ENCODE data around the gene HAUS1.
"Not testable (repeated sequence)": the region's sequence is repeated elsewhere in the genome, so short reads cannot be mapped to it uniquely, and the experiment has no call there.

Gene HAUS1
- 5.1 to 28.7 (median 18.4) reads per million in 18 experiments for total RNA-seq

DNA sequence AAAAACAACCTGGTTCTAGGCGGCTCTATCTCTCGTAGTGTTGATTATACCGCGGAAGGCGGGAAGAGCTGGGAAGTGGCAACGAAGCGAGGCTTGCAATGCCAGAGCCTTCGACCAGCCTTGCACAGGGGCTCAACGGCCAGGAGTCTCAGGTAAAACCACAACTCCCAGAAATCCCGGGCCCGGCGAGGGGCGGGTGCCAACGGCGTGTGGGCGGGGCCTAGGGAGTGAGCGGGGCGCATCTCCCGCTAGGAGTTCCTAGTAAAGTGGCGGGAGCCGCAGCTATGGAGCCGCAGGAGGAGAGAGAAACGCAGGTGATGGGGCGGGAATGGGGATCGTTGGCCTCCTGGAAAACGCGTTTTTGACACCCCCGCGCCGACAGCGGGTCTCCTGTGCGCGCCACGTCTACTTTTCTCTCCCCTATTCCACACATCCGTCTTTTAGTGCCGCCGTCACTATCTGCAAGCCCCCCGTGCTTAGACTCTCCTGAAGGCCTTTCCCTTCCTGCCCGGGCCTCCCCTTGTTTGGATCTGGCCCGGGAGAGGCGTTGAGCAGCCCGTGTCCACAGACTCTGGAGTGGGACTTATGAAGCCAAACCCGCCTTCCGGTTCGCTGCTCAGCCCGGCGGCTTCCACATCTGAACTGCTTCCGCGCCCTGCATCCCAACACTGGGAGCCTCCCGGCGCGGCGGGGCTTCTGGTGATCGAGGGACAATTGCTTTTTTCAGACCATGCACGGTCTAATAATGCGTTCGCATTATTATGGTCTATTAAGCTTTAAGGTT is at the start of gene HAUS1:
TSS of gene HAUS1 (plus strand) at position 258 of the 784 bp plus-strand sequence. CDS start at position 285, 27 bp downstream.
- peak; percentile 82 to 88 for DNase-seq

- peak in 1 of 2 donors; percentile 17 for DNase-seq
Observed at GRCh38 chr18:46054956-46055837, 49.0 kb upstream of the HAUS1 start.

DNA sequence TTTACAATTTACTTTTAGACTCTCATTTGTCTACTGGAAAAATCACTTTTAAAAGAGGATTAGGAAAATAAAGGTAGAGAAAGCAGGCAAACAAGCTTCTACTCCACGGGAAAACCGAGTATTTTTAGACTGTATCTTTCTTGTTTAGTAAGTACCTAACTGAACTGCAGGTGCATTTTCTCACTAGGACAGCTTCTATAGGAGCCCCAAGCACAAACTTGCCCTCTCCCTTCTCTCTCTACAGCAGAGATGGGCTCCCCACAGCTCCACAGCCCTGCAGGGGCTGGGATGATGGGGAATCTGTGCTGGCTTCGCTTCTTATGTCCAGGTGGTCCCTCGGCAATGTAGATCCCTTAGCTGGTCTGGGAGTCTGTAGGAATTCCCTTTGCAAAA is 48.4 kb upstream of the HAUS1 start:
- DNase-seq = no peak

DNA sequence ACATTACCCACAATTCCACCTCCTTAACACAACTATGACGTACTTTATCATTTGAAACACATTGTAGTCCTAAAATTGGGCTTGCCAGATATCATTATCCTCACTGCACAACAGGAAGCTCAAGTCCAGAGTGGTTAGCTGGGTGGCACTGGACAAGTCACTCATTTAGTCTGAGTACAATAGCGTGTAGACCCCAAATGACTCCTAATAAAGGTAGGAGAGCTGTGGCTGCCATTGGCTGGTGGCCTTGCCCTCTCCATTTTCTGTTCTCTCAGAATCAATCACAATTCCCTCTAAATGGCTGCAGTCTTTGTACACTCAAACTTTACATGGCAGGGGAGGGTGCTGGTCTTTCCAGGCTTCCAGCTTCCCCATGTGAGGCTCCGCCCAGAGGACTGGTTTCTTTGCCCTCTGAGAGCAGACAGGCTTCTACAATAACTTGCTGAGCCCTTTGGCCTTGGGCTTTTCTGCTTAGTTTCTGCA is 43.8 kb upstream of the HAUS1 start:
- peak; percentile 34 to 47 for DNase-seq

GRCh38 chr18:46061387-46061786 is 42.8 kb upstream of the HAUS1 start:
- DNase-seq = no peak

GRCh38 chr18:46061796-46062195 is 42.4 kb upstream of the HAUS1 start:
- DNase-seq = no peak

DNA sequence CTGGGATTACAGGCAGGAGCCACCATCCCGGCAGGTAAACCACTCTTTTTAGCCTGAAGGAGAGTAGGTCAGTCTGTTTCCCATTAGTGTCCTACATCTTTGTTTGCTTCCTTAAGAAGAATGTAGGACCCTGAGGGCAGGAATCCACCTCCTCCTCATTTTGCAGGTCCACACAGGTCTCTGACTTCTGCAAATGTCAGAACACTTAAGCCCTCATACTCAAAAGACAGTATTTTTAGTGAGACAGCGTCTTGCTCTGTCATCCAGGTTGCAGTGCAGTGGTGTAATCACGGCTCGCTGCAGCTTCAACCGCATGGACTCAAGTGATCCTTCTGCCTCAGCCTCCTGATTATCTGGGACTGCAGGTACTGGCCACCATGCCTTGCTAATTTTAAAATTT is 41.4 kb upstream of the HAUS1 start:
- no peak for DNase-seq

GRCh38 chr18:46067438-46068007 is 36.7 kb upstream of the HAUS1 start:
- DNase-seq = no peak

- no peak for DNase-seq
Observed at GRCh38 chr18:46068763-46069162, 35.4 kb upstream of the HAUS1 start.

- DNase-seq = no peak
Observed at GRCh38 chr18:46069524-46069923, 34.7 kb upstream of the HAUS1 start.

DNA sequence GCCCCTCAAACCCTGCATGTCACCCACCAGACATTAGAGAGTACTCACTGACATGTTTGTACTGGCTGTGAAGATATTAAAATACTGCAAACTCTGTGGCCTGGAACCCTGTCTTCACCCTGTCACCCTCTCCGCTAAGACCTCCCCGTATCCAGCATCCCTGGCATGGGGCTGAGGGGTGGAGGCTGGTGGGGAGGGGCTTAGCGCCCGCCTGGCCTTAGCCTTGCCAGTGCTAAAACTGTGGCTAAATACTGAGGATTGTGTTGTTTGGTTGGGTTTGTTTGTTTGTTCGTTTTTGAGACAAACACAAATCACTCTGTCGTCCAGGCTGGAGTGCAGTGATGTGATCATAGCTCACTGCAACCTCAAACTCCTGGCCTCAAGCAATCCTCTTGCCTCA is 34.0 kb upstream of the HAUS1 start:
- no peak for DNase-seq

DNA sequence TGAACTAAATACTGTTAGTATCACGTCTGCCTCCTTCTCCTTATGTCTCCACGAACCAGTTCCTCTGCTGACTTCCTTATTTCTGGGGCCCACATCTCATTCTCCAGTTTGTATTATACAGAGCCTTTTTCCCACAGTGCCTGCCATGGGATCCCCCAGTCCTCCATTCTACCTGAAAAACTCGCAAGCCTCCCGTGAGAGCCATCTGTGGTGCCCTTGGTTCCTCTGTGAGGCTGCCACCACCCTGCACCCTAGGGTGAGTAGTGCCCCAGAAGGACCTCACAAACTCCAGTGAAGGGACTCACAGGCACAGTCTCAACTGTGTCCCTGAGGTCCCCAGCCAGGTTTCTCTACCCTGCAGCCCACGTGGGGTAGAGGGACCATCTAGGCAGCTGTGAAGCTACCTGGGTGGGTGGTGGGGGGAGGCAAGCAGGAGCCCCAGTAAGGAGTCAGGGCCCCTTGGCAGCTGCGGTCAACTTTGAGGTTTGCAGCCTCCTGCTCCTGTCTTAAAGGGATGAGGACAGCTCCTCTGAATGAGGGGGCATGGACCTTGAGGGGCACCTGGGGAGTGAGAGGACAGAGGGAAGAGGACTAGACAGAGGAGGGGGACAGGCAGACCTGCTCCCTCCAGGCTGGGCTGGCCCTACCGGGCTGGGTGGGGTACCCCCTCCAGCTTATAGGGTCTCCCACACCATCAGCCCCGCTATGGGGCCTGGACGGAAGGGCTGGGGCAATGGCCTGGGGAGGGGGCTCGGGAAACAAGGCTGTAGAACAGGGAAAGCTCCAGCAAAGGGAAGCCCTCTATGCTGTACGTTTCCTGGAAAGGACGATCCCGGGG is 33.2 kb upstream of the HAUS1 start:
- DNase-seq = peak; percentile 62 to 65

DNA sequence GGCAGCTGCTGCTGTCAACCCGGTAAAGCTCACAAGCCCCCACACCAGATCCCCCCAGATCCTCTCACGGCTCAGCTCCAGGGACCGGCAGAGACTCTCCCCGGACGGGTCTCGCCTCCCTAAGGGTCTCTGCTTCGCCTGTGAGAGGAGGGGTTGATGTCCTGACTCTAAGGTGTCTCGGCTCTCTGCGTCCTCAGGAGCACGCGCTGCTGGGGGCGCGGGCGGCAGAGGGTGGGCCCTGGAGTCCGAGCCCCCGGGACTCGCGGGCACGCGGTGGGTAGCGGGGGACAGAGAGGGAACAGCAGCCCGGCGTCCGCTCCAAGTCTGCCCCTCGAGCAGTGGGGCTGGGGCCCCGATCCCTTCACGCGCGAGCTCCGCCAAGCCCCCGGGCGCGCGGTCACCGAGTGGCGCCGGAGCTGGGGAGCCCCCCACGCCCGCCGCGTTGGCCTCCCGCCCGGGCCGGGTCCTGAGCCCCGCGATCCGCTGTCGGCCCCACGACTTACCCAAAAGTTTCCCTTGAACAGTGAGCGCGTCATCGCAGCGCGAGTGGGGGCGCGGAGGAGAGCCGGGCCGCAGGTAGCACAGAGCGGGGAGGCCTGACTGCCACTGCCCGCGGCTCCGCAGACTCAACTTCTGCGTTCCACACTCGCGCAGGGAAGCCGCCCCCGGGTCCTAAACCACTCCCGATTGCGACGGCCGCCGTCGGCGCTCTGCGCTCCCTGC is 32.4 kb upstream of the HAUS1 start, which contains the start of gene PSTPIP2:
TSS of gene PSTPIP2 (minus strand) at position 608 of the 723 bp plus-strand sequence. CDS start at position 536, 72 bp downstream.
- peak; percentile 63 to 75 for DNase-seq

GRCh38 chr18:46072376-46072867 is 31.8 kb upstream of the HAUS1 start:
- no peak for DNase-seq

- DNase-seq = no peak
Observed at GRCh38 chr18:46072959-46073358, 31.2 kb upstream of the HAUS1 start.

DNA sequence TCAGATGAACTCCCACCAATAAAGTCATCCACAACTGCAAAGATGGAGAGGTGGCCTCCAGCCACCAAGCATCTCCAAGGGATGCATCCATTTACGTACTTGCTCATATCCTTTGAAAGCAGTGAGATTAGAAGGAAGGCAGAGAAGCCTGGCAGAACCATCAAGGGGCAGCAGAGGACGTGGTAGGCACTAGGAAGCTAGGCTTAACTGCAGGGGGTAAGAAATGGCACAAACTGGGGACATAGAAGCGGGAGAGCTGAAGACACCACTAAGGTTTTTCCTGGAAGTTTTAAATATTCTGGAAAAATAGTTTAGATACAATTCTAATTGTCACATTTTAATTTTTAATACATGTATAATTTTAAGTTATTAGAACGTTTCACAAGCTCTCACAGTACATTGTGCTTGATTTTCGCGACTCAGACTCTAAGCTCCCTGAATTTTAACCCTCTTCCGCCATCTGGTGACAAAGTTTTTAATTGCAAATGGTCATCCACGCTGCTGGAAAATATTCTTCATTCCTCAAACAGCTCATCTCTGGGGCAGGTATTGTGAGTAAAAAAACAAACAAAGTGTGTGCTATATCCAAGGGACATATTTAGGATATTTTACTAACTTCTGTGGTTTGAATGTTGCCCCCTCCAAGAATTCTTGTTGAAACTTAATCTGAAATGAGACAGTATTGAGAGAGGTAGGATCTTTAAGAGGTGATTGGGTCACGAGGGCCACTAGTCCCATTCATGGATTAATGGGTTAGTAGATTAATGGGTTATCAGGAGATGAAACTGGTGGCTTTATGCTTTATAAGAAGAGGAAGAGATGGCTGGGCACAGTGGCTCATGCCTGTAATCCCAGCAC is 30.5 kb upstream of the HAUS1 start:
- peak; percentile 67 to 83 for DNase-seq

GRCh38 chr18:46079336-46079735 is 24.8 kb upstream of the HAUS1 start:
- no peak for DNase-seq

- no peak for DNase-seq
Observed at GRCh38 chr18:46080156-46080555, 24.0 kb upstream of the HAUS1 start.

DNA sequence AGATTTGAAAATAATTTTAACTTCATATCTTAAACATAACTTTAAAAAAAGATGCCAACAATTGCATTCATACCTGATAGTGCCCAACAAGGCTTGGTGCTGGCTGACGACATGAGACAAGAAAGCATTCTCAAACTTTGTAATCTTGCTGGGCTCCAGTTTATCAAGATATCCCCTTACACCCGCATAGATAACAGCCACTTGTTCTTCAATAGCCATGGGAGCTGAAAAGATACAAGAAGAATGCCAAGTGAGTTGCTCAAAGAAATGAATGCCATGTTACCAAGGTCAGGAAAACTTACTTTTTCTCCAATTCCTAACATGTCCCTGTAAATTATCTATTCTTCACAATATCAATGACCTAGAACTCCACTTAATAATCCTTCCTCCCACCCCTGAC is 19.8 kb upstream of the HAUS1 start:
- DNase-seq = no peak

DNA sequence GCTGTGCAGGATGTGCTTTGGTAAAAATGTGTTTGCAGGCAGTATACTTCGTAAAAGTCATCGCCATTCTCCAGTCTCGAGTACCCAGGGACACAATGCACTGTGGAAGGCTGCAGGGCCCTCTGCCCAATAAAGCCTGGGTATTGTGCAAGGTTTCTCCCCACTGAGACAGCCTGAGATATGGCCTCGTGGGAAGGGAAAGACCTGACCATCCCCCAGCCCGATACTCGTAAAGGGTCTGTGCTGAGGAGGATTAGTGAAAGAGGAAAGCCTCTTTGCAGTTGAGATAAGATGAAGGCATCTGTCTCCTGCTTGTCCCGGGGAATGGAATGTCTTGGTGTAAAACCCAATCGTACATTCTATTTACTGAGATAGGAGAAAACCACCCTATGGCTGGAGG is 15.7 kb upstream of the HAUS1 start:
- not testable (repeated sequence) for DNase-seq

Data from inflammatory macrophage (primary cell).